Right cardiac atrium (tissue), 5 donors: Measurements from ENCODE around the gene WASF3. TPM values are rescaled to one million over a fixed set of nuclear protein-coding genes. Genes with fewer than 3 reads are reported as not detected.

Source experiments
- ATAC-seq, 2 donors: fragments of 200-7000 bp; cut with Tn5 transposase; one replicate each; pipeline versions ENCODE4 v1.8.0 to v1.9.1; 2020; ENCODE audit warnings: moderate library complexity in 2 of 2, mild to moderate bottlenecking in 1 of 2
- DNase-seq, 3 donors: peaks; one replicate each; pipeline ENCODE4 v3.0.0-alpha.2; 2020
- H3K27ac ChIP-seq: one replicate; pipeline ENCODE4 v1.5.1; 2013; ENCODE audit warnings: mild to moderate bottlenecking, low read length, control low read depth, moderate library complexity
- H3K27me3 ChIP-seq: one replicate; pipeline ENCODE4 v1.6.1; 2013; ENCODE audit not compliant: control insufficient read depth, insufficient read depth
- H3K4me1 ChIP-seq: one replicate; pipeline ENCODE4 v1.6.1; 2013; ENCODE audit warnings: low read length; ENCODE audit not compliant: control insufficient read depth, insufficient read depth
- H3K4me3 ChIP-seq: one replicate; pipeline ENCODE4 v1.5.1; 2013; ENCODE audit warnings: low read length, control low read depth
- H3K9me3 ChIP-seq: one replicate; pipeline ENCODE4 v1.6.1; 2013; ENCODE audit warnings: low read length; ENCODE audit not compliant: control insufficient read depth
- WGBS: extraction: QIAGEN DNeasy Blood & Tissue Kit; methylation state at CpG from one replicate; pipeline ENCODE4 v1.1.7; 2013; 5-methylcytosine and 5-hydroxymethylcytosine counted together
- intact Hi-C, 4 donors: fragments of 100-400 bp; cut with DNase I; formaldehyde crosslinking; loops; one replicate each; pipeline versions ENCODE4 v1.11.0 to v1.14.0; 2022 to 2023
- polyA plus RNA-seq: library from polyadenylated mRNA; stranded (reverse); fragments of 200-250 nt; gene quantifications from one replicate; pipeline ENCODE4 v1.2.3, GENCODE V29; 2013
- total RNA-seq, 4 donors: library from RNA; stranded (reverse); fragmentation: NEBNext Ultra II Directional; extraction: Animal tissue kit (Norgen Biotek cat#: 25700); gene quantifications; one replicate each; pipeline ENCODE4 v1.2.1, GENCODE V29; 2021
- donor health status: healthy with polysubstance abuse.
- donor health status: DM: no; HTN: yes; CAD: no.
- donor health status: DM: no; HTN: no; CAD: no.
- donor health status: DM: no; HTN: yes; CAD: no; lungs with severe emphysema.
- donor health status: DM: yes; HTN: yes; CAD: no.

The WASF3 gene
- total and polyA plus RNA-seq, 5 donors: 5.9 to 16.0 (median 13.9) TPM

GRCh38 chr13:26606631-26607030, 49.1 kb downstream of the WASF3 start:
- Histone ChIP-seq H3K27ac (no peak overlapping the region), H3K4me3 (no peak overlapping the region), H3K27me3 (no peaks in the 10 kb centered on the region), H3K9me3 (no peaks in the 10 kb centered on the region), H3K4me1 (peaks cover 3% of the 10 kb centered on the region)
- intact Hi-C loops: no loop called here
- WGBS: 61% methylated on average over 4 of the region's 4 CpGs
- DNase-seq (no peak), ATAC-seq (no peak)

GRCh38 chr13:26614721-26615120, 57.2 kb downstream of the WASF3 start:
- Histone ChIP-seq H3K9me3 (no peaks in the 10 kb centered on the region), H3K27me3 (no peaks in the 10 kb centered on the region), H3K4me3 (no peak overlapping the region), H3K27ac (no peak overlapping the region), H3K4me1 (no peaks in the 10 kb centered on the region)
- no peak for ATAC-seq
- 71% methylated on average over 5 of the region's 5 CpGs for WGBS
- intact Hi-C loops: no loop called here
- DNase-seq: no peak

GRCh38 chr13:26616126-26616525, 58.6 kb downstream of the WASF3 start:
- Histone ChIP-seq H3K27ac (no peak overlapping the region), H3K27me3 (no peaks in the 10 kb centered on the region), H3K4me3 (no peak overlapping the region), H3K9me3 (no peaks in the 10 kb centered on the region), H3K4me1 (no peaks in the 10 kb centered on the region)
- ATAC-seq: no peak
- intact Hi-C loops: no loop called here
- 79% methylated on average over 2 of the region's 2 CpGs for WGBS
- DNase-seq: no peak

- 77% methylated on average over 2 of the region's 2 CpGs for WGBS
- no peaks in the 10 kb centered on the region for H3K27me3 ChIP-seq
- no peak overlapping the region for H3K4me3 ChIP-seq
- H3K27ac ChIP-seq: no peak overlapping the region
- ATAC-seq (no peak), DNase-seq (no peak)
- intact Hi-C loops: no loop called here
- H3K4me1 ChIP-seq: no peaks in the 10 kb centered on the region
- H3K9me3 ChIP-seq: no peaks in the 10 kb centered on the region
Observed at GRCh38 chr13:26618726-26619125, 61.2 kb downstream of the WASF3 start.

GRCh38 chr13:26619358-26619757, 61.9 kb downstream of the WASF3 start:
- 83% methylated on average over 2 of the region's 2 CpGs for WGBS
- H3K27ac ChIP-seq: no peak overlapping the region
- intact Hi-C loops: no loop called here
- H3K9me3 ChIP-seq: no peaks in the 10 kb centered on the region
- no peaks in the 10 kb centered on the region for H3K27me3 ChIP-seq
- ATAC-seq: no peak
- H3K4me3 ChIP-seq: no peak overlapping the region
- H3K4me1 ChIP-seq: no peaks in the 10 kb centered on the region
- DNase-seq: no peak

GRCh38 chr13:26621731-26622401, 64.4 kb downstream of the WASF3 start:
- Histone ChIP-seq H3K4me1 (no peaks in the 10 kb centered on the region), H3K27me3 (no peaks in the 10 kb centered on the region), H3K27ac (no peak overlapping the region), H3K9me3 (no peaks in the 10 kb centered on the region), H3K4me3 (no peak overlapping the region)
- intact Hi-C loops: no loop called here
- ATAC-seq (peak in 1 of 2 donors; percentile 11), DNase-seq (no peak)
- 87% methylated on average over 4 of the region's 4 CpGs for WGBS

GRCh38 chr13:26623125-26623524, 65.6 kb downstream of the WASF3 start:
- 55% methylated on average over 3 of the region's 3 CpGs for WGBS
- Histone ChIP-seq H3K9me3 (no peaks in the 10 kb centered on the region), H3K4me1 (no peaks in the 10 kb centered on the region), H3K27ac (no peak overlapping the region), H3K4me3 (no peak overlapping the region), H3K27me3 (no peaks in the 10 kb centered on the region)
- DNase-seq (no peak), ATAC-seq (no peak)
- intact Hi-C loops: no loop called here

GRCh38 chr13:26624572-26624971, 67.1 kb downstream of the WASF3 start:
- no peak for DNase-seq
- Histone ChIP-seq H3K27me3 (no peaks in the 10 kb centered on the region), H3K4me3 (no peak overlapping the region), H3K9me3 (no peaks in the 10 kb centered on the region), H3K4me1 (no peaks in the 10 kb centered on the region), H3K27ac (no peak overlapping the region)
- intact Hi-C loops: no loop called here
- no peak for ATAC-seq
- WGBS: 88% methylated on average over 1 of the region's 1 CpG

GRCh38 chr13:26626271-26626670, 68.8 kb downstream of the WASF3 start:
- no peaks in the 10 kb centered on the region for H3K9me3 ChIP-seq
- WGBS: 94% methylated on average over 2 of the region's 2 CpGs
- intact Hi-C loops: no loop called here
- H3K27ac ChIP-seq: no peak overlapping the region
- no peak for DNase-seq
- no peak overlapping the region for H3K4me3 ChIP-seq
- H3K27me3 ChIP-seq: no peaks in the 10 kb centered on the region
- no peak for ATAC-seq
- no peaks in the 10 kb centered on the region for H3K4me1 ChIP-seq

GRCh38 chr13:26628706-26629105, 71.2 kb downstream of the WASF3 start:
- no peaks in the 10 kb centered on the region for H3K27me3 ChIP-seq
- peak in 1 of 3 donors; percentile 45 for DNase-seq
- ATAC-seq: peak; percentile 37 to 72
- no peaks in the 10 kb centered on the region for H3K9me3 ChIP-seq
- WGBS: 95% methylated on average over 8 of the region's 8 CpGs
- H3K27ac ChIP-seq: no peak overlapping the region
- intact Hi-C loops: no loop called here
- H3K4me3 ChIP-seq: no peak overlapping the region
- no peaks in the 10 kb centered on the region for H3K4me1 ChIP-seq

GRCh38 chr13:26629260-26629825, 71.9 kb downstream of the WASF3 start:
- no peaks in the 10 kb centered on the region for H3K4me1 ChIP-seq
- WGBS: 80% methylated on average over 5 of the region's 5 CpGs
- H3K27me3 ChIP-seq: no peaks in the 10 kb centered on the region
- no peaks in the 10 kb centered on the region for H3K9me3 ChIP-seq
- no peak overlapping the region for H3K4me3 ChIP-seq
- intact Hi-C loops: no loop called here
- DNase-seq: no peak
- no peak overlapping the region for H3K27ac ChIP-seq
- ATAC-seq: peak in 1 of 2 donors; percentile 41
